HUES6 (cell line): Measurements from ENCODE around the gene WDR90.

Source experiments
- H3K27ac ChIP-seq: 2 replicates; pipeline ENCODE4 v1.7.0; 2013; ENCODE audit warnings: low read depth, mild to moderate bottlenecking, low read length, inconsistent platforms
- H3K27me3 ChIP-seq: 2 replicates; pipeline ENCODE4 v1.6.1; 2013; ENCODE audit warnings: low read length; ENCODE audit not compliant: control insufficient read depth, insufficient read depth
- H3K36me3 ChIP-seq: 2 replicates; pipeline ENCODE4 v1.6.1; 2013; ENCODE audit warnings: low read length; ENCODE audit not compliant: control insufficient read depth, insufficient read depth
- H3K4me1 ChIP-seq: 2 replicates; pipeline ENCODE4 v1.6.1; 2013; ENCODE audit warnings: low read length; ENCODE audit not compliant: control insufficient read depth, insufficient read depth
- H3K4me3 ChIP-seq: 2 replicates; pipeline ENCODE4 v1.5.1; 2013; ENCODE audit warnings: low read depth, low read length
- H3K9ac ChIP-seq: one replicate; pipeline ENCODE4 v1.6.1; 2013; ENCODE audit warnings: mild to moderate bottlenecking, low read length
- H3K9me3 ChIP-seq: 2 replicates; pipeline ENCODE4 v1.6.1; 2013; ENCODE audit warnings: low read depth, low read length; ENCODE audit not compliant: control insufficient read depth, insufficient read depth

The WDR90 gene

GRCh38 chr16:652454-653305 lies 3.5 kb downstream of the WDR90 start:
- no peaks in the 10 kb centered on the region for H3K9me3 ChIP-seq
- no peak overlapping the region for H3K9ac ChIP-seq
- H3K27ac ChIP-seq = no peak overlapping the region
- peaks cover 32% of the 10 kb centered on the region for H3K36me3 ChIP-seq
- H3K4me1 ChIP-seq = peaks cover 9% of the 10 kb centered on the region; the same call in 1 of the 2 replicates
- no peak overlapping the region for H3K4me3 ChIP-seq
- no peaks in the 10 kb centered on the region for H3K27me3 ChIP-seq

DNA sequence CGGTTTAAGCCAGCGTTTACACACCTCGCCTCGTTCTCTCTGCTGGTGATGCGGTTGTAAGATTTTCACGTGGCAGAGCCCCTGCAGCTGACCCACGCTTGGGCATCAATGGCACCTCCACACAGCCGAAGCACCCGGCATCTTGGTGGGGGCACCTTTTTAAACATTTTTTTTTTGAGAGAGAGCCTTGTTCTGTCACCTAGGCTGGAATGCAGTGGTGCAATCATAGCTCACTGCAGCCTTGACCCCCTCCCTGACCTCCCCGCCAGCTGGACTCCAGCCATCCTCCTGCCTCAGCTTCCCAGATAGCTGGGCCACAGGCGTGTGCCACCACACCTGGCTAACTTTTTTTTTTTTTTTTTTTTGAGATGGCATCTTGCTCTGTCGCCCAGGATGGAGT lies 4.9 kb downstream of the WDR90 start:
- Histone ChIP-seq H3K4me3 (no peak overlapping the region), H3K27ac (no peak overlapping the region), H3K9me3 (no peaks in the 10 kb centered on the region), H3K36me3 (peaks cover 44% of the 10 kb centered on the region), H3K9ac (no peak overlapping the region), H3K27me3 (no peaks in the 10 kb centered on the region), H3K4me1 (peaks cover 5% of the 10 kb centered on the region; the same call in 1 of the 2 replicates)

DNA sequence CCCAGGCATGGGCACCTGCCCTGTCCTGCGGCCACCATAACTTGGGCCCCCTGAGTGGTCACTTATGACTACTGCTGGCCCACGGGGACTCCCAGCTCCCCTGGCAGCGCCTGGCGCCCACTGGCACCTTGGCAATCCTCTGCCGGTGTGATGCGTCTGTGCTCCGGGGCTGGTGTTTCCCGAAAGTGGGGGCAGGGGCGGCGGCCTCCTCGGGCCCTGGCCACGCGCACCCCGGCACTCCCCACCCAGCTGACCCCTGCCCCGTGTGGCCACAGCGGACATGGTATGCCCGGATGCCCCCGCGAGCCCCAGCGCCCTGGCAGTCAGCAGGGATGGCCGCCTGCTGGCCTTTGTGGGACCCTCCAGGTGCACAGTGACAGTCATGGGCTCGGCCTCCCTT lies 8.3 kb downstream of the WDR90 start:
- H3K27ac ChIP-seq = no peak overlapping the region
- peaks cover 7% of the 10 kb centered on the region for H3K4me1 ChIP-seq
- H3K27me3 ChIP-seq = no peaks in the 10 kb centered on the region
- H3K9ac ChIP-seq = no peak overlapping the region
- H3K9me3 ChIP-seq = no peaks in the 10 kb centered on the region
- H3K4me3 ChIP-seq = no peak overlapping the region
- peaks cover 34% of the 10 kb centered on the region for H3K36me3 ChIP-seq

GRCh38 chr16:658679-659571 lies 9.8 kb downstream of the WDR90 start:
- H3K9ac ChIP-seq = no peak overlapping the region
- H3K9me3 ChIP-seq = no peaks in the 10 kb centered on the region
- H3K4me1 ChIP-seq = peaks cover 7% of the 10 kb centered on the region
- no peaks in the 10 kb centered on the region for H3K27me3 ChIP-seq
- H3K4me3 ChIP-seq = no peak overlapping the region
- peaks cover 30% of the 10 kb centered on the region for H3K36me3 ChIP-seq
- no peak overlapping the region for H3K27ac ChIP-seq

DNA sequence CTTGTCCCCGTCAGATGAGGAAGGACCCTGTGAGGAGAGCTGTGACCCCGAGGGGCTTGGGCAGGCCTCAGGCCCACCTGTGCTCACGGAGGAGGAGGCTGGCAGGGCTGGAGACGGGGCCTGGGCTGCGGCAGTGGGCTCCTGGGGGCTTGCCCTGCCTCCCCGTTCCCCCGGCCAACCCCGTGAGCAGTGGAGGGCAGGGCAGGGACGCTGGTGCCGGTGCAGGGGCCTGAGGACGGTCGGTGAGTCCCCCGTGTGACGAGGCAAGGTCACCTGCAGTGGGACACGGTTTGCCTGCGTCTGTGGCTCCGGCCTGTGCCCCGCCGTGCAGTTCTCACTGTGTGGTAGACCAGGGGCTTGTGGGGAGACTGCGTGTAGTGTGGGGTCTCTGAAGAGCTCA lies 10.5 kb downstream of the WDR90 start:
- no peak overlapping the region for H3K4me3 ChIP-seq
- peaks cover 30% of the 10 kb centered on the region for H3K36me3 ChIP-seq
- no peak overlapping the region for H3K27ac ChIP-seq
- no peaks in the 10 kb centered on the region for H3K27me3 ChIP-seq
- no peaks in the 10 kb centered on the region for H3K9me3 ChIP-seq
- H3K4me1 ChIP-seq = peaks cover 7% of the 10 kb centered on the region
- H3K9ac ChIP-seq = no peak overlapping the region

GRCh38 chr16:660132-660458 lies 10.9 kb downstream of the WDR90 start:
- H3K9me3 ChIP-seq = no peaks in the 10 kb centered on the region
- no peak overlapping the region for H3K9ac ChIP-seq
- peak overlapping the region; percentile 12; the same call in 1 of the 2 replicates for H3K4me3 ChIP-seq
- H3K36me3 ChIP-seq = peaks cover 29% of the 10 kb centered on the region
- H3K4me1 ChIP-seq = peaks cover 7% of the 10 kb centered on the region
- H3K27me3 ChIP-seq = no peaks in the 10 kb centered on the region
- no peak overlapping the region for H3K27ac ChIP-seq

DNA sequence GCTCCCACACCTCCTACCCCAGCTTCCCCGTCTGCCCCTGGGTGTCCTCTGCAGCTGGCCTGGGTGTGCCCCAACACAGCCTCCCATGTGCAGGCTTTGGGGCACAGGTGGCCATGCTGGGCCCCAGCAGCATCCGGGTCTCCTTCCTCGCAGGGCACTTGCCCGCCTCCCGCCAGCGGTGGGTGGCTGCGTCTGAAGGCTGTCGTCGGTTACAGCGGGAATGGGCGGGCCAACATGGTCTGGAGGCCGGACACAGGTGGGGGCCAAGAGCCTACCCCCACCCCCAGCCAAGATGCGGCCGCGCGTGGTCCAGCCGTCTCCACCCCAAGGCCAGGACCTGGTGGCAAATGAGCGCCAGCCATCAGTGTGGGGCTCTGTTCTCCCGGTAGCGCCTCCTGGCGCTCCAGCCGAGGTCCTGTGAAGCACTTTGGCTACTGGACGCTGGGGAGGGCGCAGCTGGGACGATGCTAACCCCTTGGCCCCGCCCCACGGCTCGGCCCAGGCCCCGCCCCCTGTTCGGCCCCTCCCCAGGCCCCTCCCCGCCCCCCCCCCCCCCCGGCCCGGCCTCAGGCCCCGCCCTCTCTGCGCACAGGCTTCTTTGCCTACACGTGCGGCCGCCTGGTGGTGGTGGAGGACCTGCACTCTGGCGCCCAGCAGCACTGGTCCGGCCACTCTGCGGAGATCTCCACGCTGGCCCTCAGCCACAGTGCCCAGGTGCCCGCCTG lies 11.5 kb downstream of the WDR90 start:
- Histone ChIP-seq H3K27ac (no peak overlapping the region), H3K36me3 (peaks cover 24% of the 10 kb centered on the region), H3K4me1 (peaks cover 7% of the 10 kb centered on the region), H3K9ac (peak overlapping the region; percentile 24), H3K4me3 (peak overlapping the region; percentile 12), H3K27me3 (no peaks in the 10 kb centered on the region), H3K9me3 (no peaks in the 10 kb centered on the region)

DNA sequence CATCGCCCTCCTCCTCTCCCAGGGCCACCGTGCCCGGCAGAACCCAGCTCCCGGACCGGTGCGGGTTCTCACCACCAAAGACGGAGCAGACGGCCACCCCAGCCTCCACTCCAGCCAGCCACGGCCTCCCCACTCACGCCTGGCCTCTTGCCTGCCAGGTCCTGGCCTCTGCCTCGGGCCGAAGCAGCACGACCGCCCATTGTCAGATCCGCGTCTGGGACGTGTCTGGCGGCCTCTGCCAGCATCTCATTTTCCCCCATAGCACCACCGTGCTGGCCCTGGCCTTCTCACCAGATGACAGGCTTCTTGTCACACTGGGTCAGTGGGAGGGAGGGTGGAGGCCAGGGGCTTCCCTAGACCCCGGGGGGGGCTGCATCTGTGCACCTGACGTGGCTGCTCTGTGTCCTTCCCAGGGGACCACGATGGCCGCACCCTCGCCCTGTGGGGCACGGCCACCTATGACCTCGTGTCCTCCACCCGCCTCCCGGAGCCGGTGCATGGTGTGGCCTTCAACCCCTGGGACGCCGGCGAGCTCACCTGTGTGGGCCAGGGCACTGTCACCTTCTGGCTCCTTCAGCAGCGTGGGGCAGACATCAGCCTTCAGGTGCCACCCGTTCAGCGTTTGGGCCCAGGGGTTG lies 12.1 kb downstream of the WDR90 start:
- H3K4me3 ChIP-seq = no peak overlapping the region; the same call in 1 of the 2 replicates
- H3K36me3 ChIP-seq = peaks cover 21% of the 10 kb centered on the region
- peaks cover 7% of the 10 kb centered on the region for H3K4me1 ChIP-seq
- no peaks in the 10 kb centered on the region for H3K9me3 ChIP-seq
- H3K27me3 ChIP-seq = no peaks in the 10 kb centered on the region
- H3K27ac ChIP-seq = no peak overlapping the region
- H3K9ac ChIP-seq = peak overlapping the region; percentile 24

GRCh38 chr16:662095-662494 lies 12.9 kb downstream of the WDR90 start:
- H3K27me3 ChIP-seq = no peaks in the 10 kb centered on the region
- peaks cover 19% of the 10 kb centered on the region for H3K36me3 ChIP-seq
- no peaks in the 10 kb centered on the region for H3K9me3 ChIP-seq
- no peak overlapping the region for H3K4me3 ChIP-seq
- no peak overlapping the region for H3K9ac ChIP-seq
- H3K4me1 ChIP-seq = peaks cover 7% of the 10 kb centered on the region
- no peak overlapping the region for H3K27ac ChIP-seq

DNA sequence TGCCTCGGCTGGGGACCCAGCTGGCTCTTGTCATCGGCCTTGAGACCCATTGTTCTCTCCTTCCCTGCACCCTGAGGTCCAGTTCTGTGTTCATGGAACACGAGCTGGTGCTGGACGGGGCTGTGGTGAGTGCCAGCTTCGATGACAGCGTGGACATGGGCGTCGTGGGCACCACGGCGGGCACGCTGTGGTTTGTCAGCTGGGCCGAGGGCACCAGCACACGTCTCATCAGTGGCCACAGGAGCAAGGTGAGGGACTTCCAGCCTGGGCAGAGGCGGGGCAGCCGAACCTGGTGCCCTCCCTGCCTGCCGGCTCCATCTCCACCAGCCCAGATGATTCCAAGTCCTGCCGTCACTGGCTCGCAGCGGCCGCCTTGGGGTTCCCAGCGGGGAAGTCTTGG lies 13.4 kb downstream of the WDR90 start:
- peaks cover 7% of the 10 kb centered on the region for H3K4me1 ChIP-seq
- no peak overlapping the region for H3K27ac ChIP-seq
- no peaks in the 10 kb centered on the region for H3K27me3 ChIP-seq
- H3K9ac ChIP-seq = no peak overlapping the region
- no peak overlapping the region for H3K4me3 ChIP-seq
- no peaks in the 10 kb centered on the region for H3K9me3 ChIP-seq
- H3K36me3 ChIP-seq = peaks cover 15% of the 10 kb centered on the region
